HL-60 (cell line): Measurements from ENCODE around the gene MRPL17.

ENCODE experiments used
- DNase-seq, 2 experiments: peaks; one replicate each; pipeline ENCODE4 v3.0.0-alpha.2; 2010 to 2020; ENCODE audit warnings: low read depth in 1 of 2, low spot score in 1 of 2
- H3K27ac ChIP-seq: fragments of 250-450 bp; sonication (Bioruptor Pico); replicated peaks from 2 replicates; pipeline ENCODE4 v1.5.1; 2020; ENCODE audit warnings: mild to moderate bottlenecking, moderate library complexity
- H3K27me3 ChIP-seq: fragments of 250-450 bp; sonication (Bioruptor Pico); 2 replicates; pipeline ENCODE4 v1.5.1; 2021; ENCODE audit warnings: mild to moderate bottlenecking, moderate library complexity; ENCODE audit not compliant: insufficient read depth, poor library complexity, severe bottlenecking
- H3K4me3 ChIP-seq: replicated peaks from 2 replicates; pipeline ENCODE4 v1.5.1; 2011; ENCODE audit warnings: mild to moderate bottlenecking, control low read depth, low read length; ENCODE audit not compliant: insufficient read depth
- GABPA ChIP-seq: IDR thresholded peaks from 2 replicates; pipeline ENCODE4 v1.6.1; 2012; ENCODE audit warnings: low read depth
- POLR2AphosphoS5 ChIP-seq: IDR thresholded peaks from 2 replicates; pipeline ENCODE4 v1.6.1; 2012; ENCODE audit warnings: low read depth
- SPI1 ChIP-seq: IDR thresholded peaks from 2 replicates; pipeline ENCODE4 v1.6.1; 2012; ENCODE audit warnings: low read depth, mild to moderate bottlenecking, borderline replicate concordance
- TF ChIP-seq, protein P1 (sequence below): IDR thresholded peaks from 2 replicates; pipeline ENCODE4 v1.6.1; 2012; ENCODE audit warnings: low read depth; ENCODE audit not compliant: insufficient replicate concordance
- TF ChIP-seq, protein P2 (sequence below): IDR thresholded peaks from one replicate; pipeline ENCODE4 v1.5.1; 2011; ENCODE audit warnings: low read length, control low read depth, inconsistent platforms; ENCODE audit not compliant: insufficient read depth

MRPL17 gene

GRCh38 chr11:6631361-6631890, 51.7 kb downstream of the MRPL17 start:
- Histone ChIP-seq H3K27me3 (no peaks in the 10 kb centered on the region), H3K4me3 (no peak overlapping the region), H3K27ac (no peak overlapping the region)
- DNase-seq = no peak
- TF ChIP-seq GABPA (no peak), SPI1 (no peak), POLR2AphosphoS5 (no peak)
- TF ChIP-seq, protein P1, sequence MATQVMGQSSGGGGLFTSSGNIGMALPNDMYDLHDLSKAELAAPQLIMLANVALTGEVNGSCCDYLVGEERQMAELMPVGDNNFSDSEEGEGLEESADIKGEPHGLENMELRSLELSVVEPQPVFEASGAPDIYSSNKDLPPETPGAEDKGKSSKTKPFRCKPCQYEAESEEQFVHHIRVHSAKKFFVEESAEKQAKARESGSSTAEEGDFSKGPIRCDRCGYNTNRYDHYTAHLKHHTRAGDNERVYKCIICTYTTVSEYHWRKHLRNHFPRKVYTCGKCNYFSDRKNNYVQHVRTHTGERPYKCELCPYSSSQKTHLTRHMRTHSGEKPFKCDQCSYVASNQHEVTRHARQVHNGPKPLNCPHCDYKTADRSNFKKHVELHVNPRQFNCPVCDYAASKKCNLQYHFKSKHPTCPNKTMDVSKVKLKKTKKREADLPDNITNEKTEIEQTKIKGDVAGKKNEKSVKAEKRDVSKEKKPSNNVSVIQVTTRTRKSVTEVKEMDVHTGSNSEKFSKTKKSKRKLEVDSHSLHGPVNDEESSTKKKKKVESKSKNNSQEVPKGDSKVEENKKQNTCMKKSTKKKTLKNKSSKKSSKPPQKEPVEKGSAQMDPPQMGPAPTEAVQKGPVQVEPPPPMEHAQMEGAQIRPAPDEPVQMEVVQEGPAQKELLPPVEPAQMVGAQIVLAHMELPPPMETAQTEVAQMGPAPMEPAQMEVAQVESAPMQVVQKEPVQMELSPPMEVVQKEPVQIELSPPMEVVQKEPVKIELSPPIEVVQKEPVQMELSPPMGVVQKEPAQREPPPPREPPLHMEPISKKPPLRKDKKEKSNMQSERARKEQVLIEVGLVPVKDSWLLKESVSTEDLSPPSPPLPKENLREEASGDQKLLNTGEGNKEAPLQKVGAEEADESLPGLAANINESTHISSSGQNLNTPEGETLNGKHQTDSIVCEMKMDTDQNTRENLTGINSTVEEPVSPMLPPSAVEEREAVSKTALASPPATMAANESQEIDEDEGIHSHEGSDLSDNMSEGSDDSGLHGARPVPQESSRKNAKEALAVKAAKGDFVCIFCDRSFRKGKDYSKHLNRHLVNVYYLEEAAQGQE = no peak
- TF ChIP-seq, protein P2, sequence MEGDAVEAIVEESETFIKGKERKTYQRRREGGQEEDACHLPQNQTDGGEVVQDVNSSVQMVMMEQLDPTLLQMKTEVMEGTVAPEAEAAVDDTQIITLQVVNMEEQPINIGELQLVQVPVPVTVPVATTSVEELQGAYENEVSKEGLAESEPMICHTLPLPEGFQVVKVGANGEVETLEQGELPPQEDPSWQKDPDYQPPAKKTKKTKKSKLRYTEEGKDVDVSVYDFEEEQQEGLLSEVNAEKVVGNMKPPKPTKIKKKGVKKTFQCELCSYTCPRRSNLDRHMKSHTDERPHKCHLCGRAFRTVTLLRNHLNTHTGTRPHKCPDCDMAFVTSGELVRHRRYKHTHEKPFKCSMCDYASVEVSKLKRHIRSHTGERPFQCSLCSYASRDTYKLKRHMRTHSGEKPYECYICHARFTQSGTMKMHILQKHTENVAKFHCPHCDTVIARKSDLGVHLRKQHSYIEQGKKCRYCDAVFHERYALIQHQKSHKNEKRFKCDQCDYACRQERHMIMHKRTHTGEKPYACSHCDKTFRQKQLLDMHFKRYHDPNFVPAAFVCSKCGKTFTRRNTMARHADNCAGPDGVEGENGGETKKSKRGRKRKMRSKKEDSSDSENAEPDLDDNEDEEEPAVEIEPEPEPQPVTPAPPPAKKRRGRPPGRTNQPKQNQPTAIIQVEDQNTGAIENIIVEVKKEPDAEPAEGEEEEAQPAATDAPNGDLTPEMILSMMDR = no peak

GRCh38 chr11:6630632-6631291, 52.4 kb downstream of the MRPL17 start:
- H3K4me3 ChIP-seq = no peak overlapping the region
- no peak overlapping the region for H3K27ac ChIP-seq

More at GRCh38 chr11:6630632-6631291, 52.4 kb downstream of the MRPL17 start:
- no peak for DNase-seq
- TF ChIP-seq POLR2AphosphoS5 (no peak), GABPA (no peak), SPI1 (no peak)
- TF ChIP-seq, protein P2 = no peak
- TF ChIP-seq, protein P1 = no peak
- no peaks in the 10 kb centered on the region for H3K27me3 ChIP-seq
